Liver (tissue), 3 donors: ENCODE results near the gene ADCY3.

Experiments
- FOXA1 ChIP-seq: IDR thresholded peaks from 2 replicates; pipeline ENCODE4 v1.6.1; 2016; ENCODE audit warnings: antibody characterized with exemption
- GABPA ChIP-seq, 2 donors: IDR thresholded peaks in 1 of 2; conservative IDR thresholded peaks in 1 of 2; 2 replicates each; pipeline ENCODE4 v1.6.1; 2016; ENCODE audit warnings: antibody characterized with exemption in 2 of 2, mild to moderate bottlenecking in 1 of 2, moderate library complexity in 1 of 2
- HNF4G ChIP-seq: IDR thresholded peaks from 2 replicates; pipeline ENCODE4 v1.6.1; 2016; ENCODE audit warnings: antibody characterized with exemption
- RAD21 ChIP-seq, 2 donors: IDR thresholded peaks; 2 replicates each; pipeline ENCODE4 v1.6.1; 2016; ENCODE audit warnings: antibody characterized with exemption in 2 of 2, mild to moderate bottlenecking in 2 of 2
- SP1 ChIP-seq: IDR thresholded peaks from 2 replicates; pipeline ENCODE4 v1.6.1; 2018; ENCODE audit warnings: antibody characterized with exemption, mild to moderate bottlenecking
- TAF1 ChIP-seq: conservative IDR thresholded peaks from 2 replicates; pipeline ENCODE4 v1.6.1; 2016; ENCODE audit warnings: antibody characterized with exemption, mild to moderate bottlenecking
- TF ChIP-seq, protein P1 (sequence below): fragments of 150-350 bp; IDR thresholded peaks from 2 replicates; pipeline ENCODE4 v1.5.1; 2017; ENCODE audit warnings: improper control_type of control experiment, low read depth, low read length; ENCODE audit not compliant: missing input control
- TF ChIP-seq, protein P2 (sequence below): IDR thresholded peaks from 2 replicates; pipeline ENCODE4 v1.6.1; 2016; ENCODE audit warnings: antibody characterized with exemption
- TF ChIP-seq, protein P3 (sequence below): IDR thresholded peaks from 2 replicates; pipeline ENCODE4 v1.6.1; 2016; ENCODE audit warnings: antibody characterized with exemption, mild to moderate bottlenecking
- TF ChIP-seq, protein P4 (sequence below): IDR thresholded peaks from 2 replicates; pipeline ENCODE4 v1.6.1; 2016; ENCODE audit warnings: antibody characterized with exemption
- TF ChIP-seq, protein P5 (sequence below): IDR thresholded peaks from 2 replicates; pipeline ENCODE4 v1.6.1; 2016; ENCODE audit warnings: antibody characterized with exemption
- donor health status: healthy.
- donor health status: healthy.

DNA sequence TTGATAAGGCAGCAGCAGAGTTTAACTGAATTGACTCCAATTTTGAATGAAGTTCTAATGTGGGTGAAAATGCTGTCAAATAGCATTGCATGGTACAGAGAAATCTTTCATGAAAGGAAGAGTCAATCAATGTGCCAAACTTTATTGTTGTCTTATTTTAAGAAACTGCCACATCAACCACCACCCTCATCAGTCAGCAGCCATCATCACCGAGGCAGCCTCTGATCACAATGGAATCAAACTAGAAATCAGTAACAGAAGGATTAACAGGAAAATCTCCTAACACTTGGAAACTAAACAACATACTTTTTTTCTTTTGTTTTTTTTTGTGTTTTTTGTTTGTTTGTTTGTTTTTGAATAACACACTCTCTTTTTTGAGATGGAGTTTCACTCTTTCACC lies 41.9 kb upstream of the ADCY3 start:
- TF ChIP-seq, protein P1, sequence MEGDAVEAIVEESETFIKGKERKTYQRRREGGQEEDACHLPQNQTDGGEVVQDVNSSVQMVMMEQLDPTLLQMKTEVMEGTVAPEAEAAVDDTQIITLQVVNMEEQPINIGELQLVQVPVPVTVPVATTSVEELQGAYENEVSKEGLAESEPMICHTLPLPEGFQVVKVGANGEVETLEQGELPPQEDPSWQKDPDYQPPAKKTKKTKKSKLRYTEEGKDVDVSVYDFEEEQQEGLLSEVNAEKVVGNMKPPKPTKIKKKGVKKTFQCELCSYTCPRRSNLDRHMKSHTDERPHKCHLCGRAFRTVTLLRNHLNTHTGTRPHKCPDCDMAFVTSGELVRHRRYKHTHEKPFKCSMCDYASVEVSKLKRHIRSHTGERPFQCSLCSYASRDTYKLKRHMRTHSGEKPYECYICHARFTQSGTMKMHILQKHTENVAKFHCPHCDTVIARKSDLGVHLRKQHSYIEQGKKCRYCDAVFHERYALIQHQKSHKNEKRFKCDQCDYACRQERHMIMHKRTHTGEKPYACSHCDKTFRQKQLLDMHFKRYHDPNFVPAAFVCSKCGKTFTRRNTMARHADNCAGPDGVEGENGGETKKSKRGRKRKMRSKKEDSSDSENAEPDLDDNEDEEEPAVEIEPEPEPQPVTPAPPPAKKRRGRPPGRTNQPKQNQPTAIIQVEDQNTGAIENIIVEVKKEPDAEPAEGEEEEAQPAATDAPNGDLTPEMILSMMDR: no peak
- TF ChIP-seq, protein P2, sequence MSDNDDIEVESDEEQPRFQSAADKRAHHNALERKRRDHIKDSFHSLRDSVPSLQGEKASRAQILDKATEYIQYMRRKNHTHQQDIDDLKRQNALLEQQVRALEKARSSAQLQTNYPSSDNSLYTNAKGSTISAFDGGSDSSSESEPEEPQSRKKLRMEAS: no peak
- TF ChIP-seq GABPA (IDR thresholded peaks at IDR 0.05 in 1 of 2, conservative IDR thresholded peaks at IDR 0.05 in 1 of 2) (no peak), RAD21 (IDR thresholded peaks at IDR 0.05) (no peak), HNF4G (no peak), TAF1 (no peak), FOXA1 (no peak), SP1 (no peak)
- TF ChIP-seq, protein P3, sequence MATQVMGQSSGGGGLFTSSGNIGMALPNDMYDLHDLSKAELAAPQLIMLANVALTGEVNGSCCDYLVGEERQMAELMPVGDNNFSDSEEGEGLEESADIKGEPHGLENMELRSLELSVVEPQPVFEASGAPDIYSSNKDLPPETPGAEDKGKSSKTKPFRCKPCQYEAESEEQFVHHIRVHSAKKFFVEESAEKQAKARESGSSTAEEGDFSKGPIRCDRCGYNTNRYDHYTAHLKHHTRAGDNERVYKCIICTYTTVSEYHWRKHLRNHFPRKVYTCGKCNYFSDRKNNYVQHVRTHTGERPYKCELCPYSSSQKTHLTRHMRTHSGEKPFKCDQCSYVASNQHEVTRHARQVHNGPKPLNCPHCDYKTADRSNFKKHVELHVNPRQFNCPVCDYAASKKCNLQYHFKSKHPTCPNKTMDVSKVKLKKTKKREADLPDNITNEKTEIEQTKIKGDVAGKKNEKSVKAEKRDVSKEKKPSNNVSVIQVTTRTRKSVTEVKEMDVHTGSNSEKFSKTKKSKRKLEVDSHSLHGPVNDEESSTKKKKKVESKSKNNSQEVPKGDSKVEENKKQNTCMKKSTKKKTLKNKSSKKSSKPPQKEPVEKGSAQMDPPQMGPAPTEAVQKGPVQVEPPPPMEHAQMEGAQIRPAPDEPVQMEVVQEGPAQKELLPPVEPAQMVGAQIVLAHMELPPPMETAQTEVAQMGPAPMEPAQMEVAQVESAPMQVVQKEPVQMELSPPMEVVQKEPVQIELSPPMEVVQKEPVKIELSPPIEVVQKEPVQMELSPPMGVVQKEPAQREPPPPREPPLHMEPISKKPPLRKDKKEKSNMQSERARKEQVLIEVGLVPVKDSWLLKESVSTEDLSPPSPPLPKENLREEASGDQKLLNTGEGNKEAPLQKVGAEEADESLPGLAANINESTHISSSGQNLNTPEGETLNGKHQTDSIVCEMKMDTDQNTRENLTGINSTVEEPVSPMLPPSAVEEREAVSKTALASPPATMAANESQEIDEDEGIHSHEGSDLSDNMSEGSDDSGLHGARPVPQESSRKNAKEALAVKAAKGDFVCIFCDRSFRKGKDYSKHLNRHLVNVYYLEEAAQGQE: no peak
- TF ChIP-seq, protein P4, sequence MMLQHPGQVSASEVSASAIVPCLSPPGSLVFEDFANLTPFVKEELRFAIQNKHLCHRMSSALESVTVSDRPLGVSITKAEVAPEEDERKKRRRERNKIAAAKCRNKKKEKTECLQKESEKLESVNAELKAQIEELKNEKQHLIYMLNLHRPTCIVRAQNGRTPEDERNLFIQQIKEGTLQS: no peak
- TF ChIP-seq, protein P5, sequence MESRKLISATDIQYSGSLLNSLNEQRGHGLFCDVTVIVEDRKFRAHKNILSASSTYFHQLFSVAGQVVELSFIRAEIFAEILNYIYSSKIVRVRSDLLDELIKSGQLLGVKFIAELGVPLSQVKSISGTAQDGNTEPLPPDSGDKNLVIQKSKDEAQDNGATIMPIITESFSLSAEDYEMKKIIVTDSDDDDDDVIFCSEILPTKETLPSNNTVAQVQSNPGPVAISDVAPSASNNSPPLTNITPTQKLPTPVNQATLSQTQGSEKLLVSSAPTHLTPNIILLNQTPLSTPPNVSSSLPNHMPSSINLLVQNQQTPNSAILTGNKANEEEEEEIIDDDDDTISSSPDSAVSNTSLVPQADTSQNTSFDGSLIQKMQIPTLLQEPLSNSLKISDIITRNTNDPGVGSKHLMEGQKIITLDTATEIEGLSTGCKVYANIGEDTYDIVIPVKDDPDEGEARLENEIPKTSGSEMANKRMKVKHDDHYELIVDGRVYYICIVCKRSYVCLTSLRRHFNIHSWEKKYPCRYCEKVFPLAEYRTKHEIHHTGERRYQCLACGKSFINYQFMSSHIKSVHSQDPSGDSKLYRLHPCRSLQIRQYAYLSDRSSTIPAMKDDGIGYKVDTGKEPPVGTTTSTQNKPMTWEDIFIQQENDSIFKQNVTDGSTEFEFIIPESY: no peak
